Liver (tissue), 9 donors: ENCODE results near the gene NEK6. TPM values are rescaled to one million over a fixed set of nuclear protein-coding genes. Genes with fewer than 3 reads are reported as not detected.

Experiments used
- DNase-seq: peaks from one replicate; pipeline ENCODE4 v3.0.0-alpha.2; 2017; ENCODE audit warnings: low spot score
- H3K27ac ChIP-seq, 2 donors: one replicate each; pipeline ENCODE4 v1.7.0; 2013; ENCODE audit warnings: inconsistent platforms in 2 of 2, low read length in 2 of 2, control low read depth in 1 of 2, low read depth in 1 of 2, mild to moderate bottlenecking in 1 of 2
- H3K27me3 ChIP-seq, 4 donors: one replicate each; pipeline versions ENCODE4 v1.6.1 to v1.7.0; 2013; ENCODE audit warnings: low read length in 3 of 4, inconsistent platforms in 1 of 4, mild to moderate bottlenecking in 1 of 4, moderate library complexity in 1 of 4; ENCODE audit not compliant: control insufficient read depth in 4 of 4, insufficient read depth in 4 of 4
- H3K36me3 ChIP-seq, 4 donors: one replicate each; pipeline versions ENCODE4 v1.6.1 to v1.7.0; 2013; ENCODE audit warnings: low read length in 3 of 4, mild to moderate bottlenecking in 3 of 4, low read depth in 1 of 4, moderate library complexity in 1 of 4; ENCODE audit not compliant: control insufficient read depth in 4 of 4, insufficient read depth in 3 of 4
- H3K4me1 ChIP-seq, 4 donors: one replicate each; pipeline versions ENCODE4 v1.6.1 to v1.7.0; 2013; ENCODE audit warnings: low read length in 3 of 4, mild to moderate bottlenecking in 3 of 4, moderate library complexity in 1 of 4; ENCODE audit not compliant: control insufficient read depth in 4 of 4, insufficient read depth in 4 of 4
- H3K4me3 ChIP-seq, 3 donors: one replicate each; pipeline versions ENCODE4 v1.6.1 to v1.7.0; 2013; ENCODE audit warnings: low read length in 3 of 3, control low read depth in 1 of 3, low read depth in 1 of 3, mild to moderate bottlenecking in 1 of 3
- H3K9ac ChIP-seq, 2 donors: one replicate each; pipeline ENCODE4 v1.7.0; 2013; ENCODE audit warnings: low read length in 2 of 2, mild to moderate bottlenecking in 2 of 2, moderate library complexity in 2 of 2, control low read depth in 1 of 2, low read depth in 1 of 2
- H3K9me3 ChIP-seq, 4 donors: one replicate each; pipeline versions ENCODE4 v1.6.1 to v1.7.0; 2013; ENCODE audit warnings: low read length in 3 of 4; ENCODE audit not compliant: control insufficient read depth in 4 of 4
- ATF3 ChIP-seq: IDR thresholded peaks from 2 replicates; pipeline ENCODE4 v1.6.1; 2016; ENCODE audit warnings: antibody characterized with exemption
- CTCF ChIP-seq: fragments of 150-350 bp; IDR thresholded peaks from 2 replicates; pipeline ENCODE4 v1.5.1; 2017; ENCODE audit warnings: improper control_type of control experiment, low read depth, low read length; ENCODE audit not compliant: missing input control
- EGR1 ChIP-seq, 2 donors: IDR thresholded peaks; 2 replicates each; pipeline ENCODE4 v1.6.1; 2016 to 2018; ENCODE audit warnings: antibody characterized with exemption in 2 of 2, low read depth in 2 of 2
- FOXA2 ChIP-seq: IDR thresholded peaks from 2 replicates; pipeline ENCODE4 v1.6.1; 2016; ENCODE audit warnings: antibody characterized with exemption
- GABPA ChIP-seq, 2 donors: IDR thresholded peaks in 1 of 2; conservative IDR thresholded peaks in 1 of 2; 2 replicates each; pipeline ENCODE4 v1.6.1; 2016; ENCODE audit warnings: antibody characterized with exemption in 2 of 2, mild to moderate bottlenecking in 1 of 2, moderate library complexity in 1 of 2
- HNF4A ChIP-seq, 2 donors: conservative IDR thresholded peaks; 2 replicates each; pipeline ENCODE4 v1.6.1; 2016; ENCODE audit warnings: antibody characterized with exemption in 2 of 2, mild to moderate bottlenecking in 2 of 2
- HNF4G ChIP-seq: IDR thresholded peaks from 2 replicates; pipeline ENCODE4 v1.6.1; 2016; ENCODE audit warnings: antibody characterized with exemption
- JUND ChIP-seq, 2 donors: IDR thresholded peaks; 2 replicates each; pipeline ENCODE4 v1.6.1; 2016; ENCODE audit warnings: antibody characterized with exemption in 2 of 2
- RAD21 ChIP-seq, 2 donors: IDR thresholded peaks; 2 replicates each; pipeline ENCODE4 v1.6.1; 2016; ENCODE audit warnings: antibody characterized with exemption in 2 of 2, mild to moderate bottlenecking in 2 of 2
- RXRA ChIP-seq, 2 donors: IDR thresholded peaks; 2 replicates each; pipeline ENCODE4 v1.6.1; 2017 to 2018; ENCODE audit warnings: antibody characterized with exemption in 2 of 2, mild to moderate bottlenecking in 1 of 2
- TAF1 ChIP-seq: conservative IDR thresholded peaks from 2 replicates; pipeline ENCODE4 v1.6.1; 2016; ENCODE audit warnings: antibody characterized with exemption, mild to moderate bottlenecking
- ZBTB33 ChIP-seq: IDR thresholded peaks from 2 replicates; pipeline ENCODE4 v1.6.1; 2016; ENCODE audit warnings: antibody characterized with exemption
- WGBS: extraction: QIAGEN DNeasy Blood & Tissue Kit; methylation state at CpG from one replicate; pipeline ENCODE4 v1.1.7; 2013; 5-methylcytosine and 5-hydroxymethylcytosine counted together
- polyA plus RNA-seq, 2 donors: library from polyadenylated mRNA; stranded (reverse) in 1 of 2; unstranded in 1 of 2; fragments of 200-250 nt in 1 of 2; fragments of >200 nt in 1 of 2; fragmentation: Nextera tagmentation in 1 of 2; extraction: Ambion mirVana in 1 of 2; gene quantifications; one replicate each; pipeline versions ENCODE4 v1.2.1 to v1.2.3, GENCODE V29; 2013 to 2015
- total RNA-seq, 2 donors: library from RNA; depleted of rRNA; stranded (reverse); fragments of >200 nt; gene quantifications; one replicate each; pipeline ENCODE4 v1.2.3, GENCODE V29; 2014
- TF ChIP-seq, protein P1 (sequence below): IDR thresholded peaks from 2 replicates; pipeline ENCODE4 v1.6.1; 2016; ENCODE audit warnings: antibody characterized with exemption, mild to moderate bottlenecking
- donor health status: healthy.
- donor health status: healthy.
- donor health status: healthy.
- donor health status: healthy.
- donor health status: healthy.

NEK6 gene
- total and polyA plus RNA-seq, 4 donors: 32.5 to 49.7 (median 42.5) TPM

DNA sequence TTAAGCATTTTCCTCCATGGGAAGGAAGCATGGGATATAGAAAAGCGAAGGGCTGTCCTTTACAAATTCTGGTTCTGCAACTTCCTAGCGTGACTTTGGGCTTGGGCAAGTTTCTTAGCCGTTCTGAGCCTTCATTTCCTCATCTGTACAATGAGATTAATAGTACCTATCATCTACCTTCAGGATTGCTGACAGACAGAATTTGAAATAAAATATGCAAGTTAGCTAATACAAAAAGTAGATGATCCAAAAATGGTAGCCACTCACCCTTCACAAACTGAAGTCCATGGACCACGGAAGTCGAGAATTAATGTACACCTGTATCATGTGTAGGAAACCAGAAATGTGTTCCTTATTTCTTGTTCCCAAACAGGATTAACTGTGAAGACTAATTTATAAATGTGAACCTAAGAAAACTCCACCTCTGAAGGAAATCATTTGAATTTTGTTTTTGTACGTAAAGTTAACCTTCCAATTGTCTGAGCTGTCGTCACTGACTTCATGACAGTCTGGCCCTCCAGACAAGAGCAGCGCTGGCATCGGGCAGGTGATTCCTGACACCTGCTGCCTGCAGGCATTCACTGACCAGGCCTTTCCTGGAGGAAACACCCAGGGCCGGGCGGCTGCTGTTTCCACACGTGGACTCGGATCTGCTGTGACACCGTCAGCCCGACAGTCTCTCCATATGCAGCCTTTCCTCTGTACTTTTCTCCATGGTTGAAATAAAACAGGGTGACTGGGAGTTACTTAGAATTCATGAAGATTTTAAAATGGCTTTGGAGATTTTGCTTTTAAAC lies 94.1 kb downstream of the NEK6 start:
- no peaks in the 10 kb centered on the region for H3K27me3 ChIP-seq
- TF ChIP-seq ZBTB33 (no peak), HNF4A (conservative IDR thresholded peaks at IDR 0.05) (no peak), HNF4G (no peak), TAF1 (no peak), FOXA2 (no peak), EGR1 (IDR thresholded peaks at IDR 0.05; ENCODE audit: low read depth in 2 of 2) (no peak), CTCF (no peak), RXRA (IDR thresholded peaks at IDR 0.05) (no peak), RAD21 (IDR thresholded peaks at IDR 0.05) (no peak)
- TF ChIP-seq, protein P1, sequence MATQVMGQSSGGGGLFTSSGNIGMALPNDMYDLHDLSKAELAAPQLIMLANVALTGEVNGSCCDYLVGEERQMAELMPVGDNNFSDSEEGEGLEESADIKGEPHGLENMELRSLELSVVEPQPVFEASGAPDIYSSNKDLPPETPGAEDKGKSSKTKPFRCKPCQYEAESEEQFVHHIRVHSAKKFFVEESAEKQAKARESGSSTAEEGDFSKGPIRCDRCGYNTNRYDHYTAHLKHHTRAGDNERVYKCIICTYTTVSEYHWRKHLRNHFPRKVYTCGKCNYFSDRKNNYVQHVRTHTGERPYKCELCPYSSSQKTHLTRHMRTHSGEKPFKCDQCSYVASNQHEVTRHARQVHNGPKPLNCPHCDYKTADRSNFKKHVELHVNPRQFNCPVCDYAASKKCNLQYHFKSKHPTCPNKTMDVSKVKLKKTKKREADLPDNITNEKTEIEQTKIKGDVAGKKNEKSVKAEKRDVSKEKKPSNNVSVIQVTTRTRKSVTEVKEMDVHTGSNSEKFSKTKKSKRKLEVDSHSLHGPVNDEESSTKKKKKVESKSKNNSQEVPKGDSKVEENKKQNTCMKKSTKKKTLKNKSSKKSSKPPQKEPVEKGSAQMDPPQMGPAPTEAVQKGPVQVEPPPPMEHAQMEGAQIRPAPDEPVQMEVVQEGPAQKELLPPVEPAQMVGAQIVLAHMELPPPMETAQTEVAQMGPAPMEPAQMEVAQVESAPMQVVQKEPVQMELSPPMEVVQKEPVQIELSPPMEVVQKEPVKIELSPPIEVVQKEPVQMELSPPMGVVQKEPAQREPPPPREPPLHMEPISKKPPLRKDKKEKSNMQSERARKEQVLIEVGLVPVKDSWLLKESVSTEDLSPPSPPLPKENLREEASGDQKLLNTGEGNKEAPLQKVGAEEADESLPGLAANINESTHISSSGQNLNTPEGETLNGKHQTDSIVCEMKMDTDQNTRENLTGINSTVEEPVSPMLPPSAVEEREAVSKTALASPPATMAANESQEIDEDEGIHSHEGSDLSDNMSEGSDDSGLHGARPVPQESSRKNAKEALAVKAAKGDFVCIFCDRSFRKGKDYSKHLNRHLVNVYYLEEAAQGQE: no peak
- H3K4me1 ChIP-seq: peaks cover 0 to 17% (median 13%) of the 10 kb centered on the region in 4 donors
- peaks cover 6 to 79% (median 52%) of the 10 kb centered on the region in 4 donors for H3K36me3 ChIP-seq
- no peak overlapping the region for H3K9ac ChIP-seq
- 92% methylated on average over 15 of the region's 15 CpGs for WGBS
- H3K27ac ChIP-seq: no peak overlapping the region
- H3K4me3 ChIP-seq: no peak overlapping the region
- no peaks in the 10 kb centered on the region for H3K9me3 ChIP-seq
- no peak for DNase-seq

DNA sequence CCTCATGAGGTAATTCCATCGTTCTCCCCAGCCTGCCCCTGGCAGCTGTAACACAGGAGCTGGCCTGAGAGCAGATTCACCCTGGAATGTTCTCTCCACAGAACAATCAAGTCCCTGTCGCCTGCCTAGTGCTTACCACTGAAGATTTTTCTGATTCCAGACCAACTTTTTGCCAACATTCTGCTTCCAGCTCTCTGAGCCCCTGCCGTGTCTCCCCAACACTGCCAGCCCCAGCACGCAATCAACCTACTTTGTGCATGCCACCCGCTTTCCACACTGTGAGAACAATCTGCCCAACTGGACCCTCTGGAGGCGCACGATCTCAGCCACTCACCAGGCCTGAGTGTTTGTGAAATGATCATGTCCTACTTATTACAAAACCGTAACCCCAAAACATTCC lies 94.9 kb downstream of the NEK6 start:
- no peaks in the 10 kb centered on the region for H3K9me3 ChIP-seq
- no peak overlapping the region for H3K9ac ChIP-seq
- no peak for DNase-seq
- H3K4me1 ChIP-seq: peaks cover 0 to 17% (median 13%) of the 10 kb centered on the region in 4 donors
- peaks cover 6 to 75% (median 50%) of the 10 kb centered on the region in 4 donors for H3K36me3 ChIP-seq
- 80% methylated on average over 8 of the region's 8 CpGs for WGBS
- H3K27ac ChIP-seq: no peak overlapping the region
- H3K4me3 ChIP-seq: no peak overlapping the region
- H3K27me3 ChIP-seq: no peaks in the 10 kb centered on the region
- TF ChIP-seq HNF4A (conservative IDR thresholded peaks at IDR 0.05): no peak
- no peak for TF ChIP-seq CTCF
- no peak for TF ChIP-seq EGR1 (IDR thresholded peaks at IDR 0.05; ENCODE audit: low read depth in 2 of 2)
- TF ChIP-seq JUND (IDR thresholded peaks at IDR 0.05): no peak
- no peak for TF ChIP-seq ZBTB33
- TF ChIP-seq RAD21 (IDR thresholded peaks at IDR 0.05): no peak
- no peak for TF ChIP-seq GABPA (IDR thresholded peaks at IDR 0.05 in 1 of 2, conservative IDR thresholded peaks at IDR 0.05 in 1 of 2)
- TF ChIP-seq ATF3: no peak
- TF ChIP-seq RXRA (IDR thresholded peaks at IDR 0.05): no peak
- no peak for TF ChIP-seq TAF1
